Erythroblast (primary cell): Measurements from ENCODE around the gene CPM.

Experiments
- GATA1 ChIP-seq: IDR thresholded peaks from 2 replicates; pipeline ENCODE4 v1.6.1; 2011; ENCODE audit warnings: low read depth, mild to moderate bottlenecking, control low read depth, low read length, moderate library complexity
- POLR2A ChIP-seq: IDR thresholded peaks from 2 replicates; pipeline ENCODE4 v1.6.1; 2011; ENCODE audit warnings: mild to moderate bottlenecking, low read length

DNA sequence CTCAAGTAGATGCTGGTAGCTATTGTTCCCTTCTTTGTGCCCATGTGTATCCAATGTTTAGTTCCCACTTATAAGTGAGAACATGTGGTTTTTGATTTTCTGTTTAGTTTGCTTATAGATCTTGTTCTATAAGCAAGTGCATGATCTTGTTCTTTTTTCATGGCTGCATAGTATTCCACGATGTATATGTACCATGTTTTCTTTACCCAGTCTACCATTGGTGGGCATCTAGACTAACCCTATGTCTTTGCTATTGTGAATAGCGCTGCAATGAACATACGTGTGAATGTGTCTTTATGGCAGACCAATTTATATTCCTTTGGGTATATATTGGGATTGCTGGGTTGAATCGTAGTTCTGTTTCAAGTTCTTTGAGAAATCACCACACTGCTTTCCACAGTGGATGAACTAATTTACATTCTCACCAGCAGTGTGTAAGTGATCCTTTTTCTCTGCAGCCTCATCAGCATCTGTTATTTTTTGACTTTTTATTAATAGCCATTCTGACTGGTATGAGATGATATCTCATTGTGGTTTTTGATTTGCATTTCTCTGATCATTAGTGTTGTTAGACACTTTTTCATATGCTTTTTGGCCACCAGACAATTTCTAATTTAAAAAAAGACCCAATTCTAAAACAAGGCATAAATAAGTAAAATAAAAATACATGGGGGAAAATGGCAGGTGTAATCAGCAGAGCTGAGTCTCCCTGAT lies 50.6 kb downstream of the CPM start:
- no peak for TF ChIP-seq POLR2A
- no peak for TF ChIP-seq GATA1
